ENCODE results near the gene HOXB5.
A peak's percentile ranks its signal among the peaks of the same experiment; 100 is the strongest.

Gene HOXB5

GRCh38 chr17:48601207-48601538, 7.6 kb upstream of the HOXB5 start:
- no peak for DNase-seq

GRCh38 chr17:48600244-48601098, 6.9 kb upstream of the HOXB5 start:
- no peak for DNase-seq

GRCh38 chr17:48599354-48599753, 5.8 kb upstream of the HOXB5 start:
- no peak for DNase-seq

- DNase-seq = no peak
Measured at GRCh38 chr17:48598736-48599135, 5.2 kb upstream of the HOXB5 start.

- DNase-seq = no peak
Measured at GRCh38 chr17:48597778-48598631, 4.4 kb upstream of the HOXB5 start.

GRCh38 chr17:48597528-48597777, 3.9 kb upstream of the HOXB5 start:
- DNase-seq = no peak

- no peak for DNase-seq
Measured at GRCh38 chr17:48596735-48597527, 3.4 kb upstream of the HOXB5 start.

GRCh38 chr17:48596000-48596734, 2.6 kb upstream of the HOXB5 start:
- no peak for DNase-seq

GRCh38 chr17:48595278-48595999, 1.9 kb upstream of the HOXB5 start:
- DNase-seq = no peak

GRCh38 chr17:48594538-48595277, 1.1 kb upstream of the HOXB5 start:
- DNase-seq = no peak

- peak; percentile 28 for DNase-seq
Measured at GRCh38 chr17:48593840-48594537, 410 bp upstream of the HOXB5 start.

GRCh38 chr17:48592577-48592976, 1.0 kb downstream of the HOXB5 start:
- DNase-seq = no peak

- no peak for DNase-seq
Measured at GRCh38 chr17:48592057-48592514, 1.5 kb downstream of the HOXB5 start.

- no peak for DNase-seq
Measured at GRCh38 chr17:48591255-48592056, 2.1 kb downstream of the HOXB5 start.

- no peak for DNase-seq
Measured at GRCh38 chr17:48590607-48591161, 2.9 kb downstream of the HOXB5 start.

- no peak for DNase-seq
Measured at GRCh38 chr17:48589831-48590606, 3.6 kb downstream of the HOXB5 start, which contains the start of gene HOXB3. Gene HOXB3, minus strand, starts transcription at chr17:48590241. Its CDS starts 37,767 bp downstream, at chr17:48552474.

- DNase-seq = no peak
Measured at GRCh38 chr17:48589060-48589830, 4.3 kb downstream of the HOXB5 start.

GRCh38 chr17:48588528-48588927, 5.1 kb downstream of the HOXB5 start:
- DNase-seq = no peak
